ENCODE data around the gene AK3. TPM values are rescaled to one million over a fixed set of nuclear protein-coding genes. Genes with fewer than 3 reads are reported as not detected.

Gene AK3
- total and polyA plus RNA-seq, 9 of the 15 experiments (the other 6 are each of a cell fraction or from before 2014, with no cell fraction given) = 12.2 to 78.6 (median 41.8) TPM

GRCh38 chr9:4706021-4706420, 35.0 kb downstream of the AK3 start:
- no peak overlapping the region for H3K4me2 ChIP-seq (ENCODE audit: insufficient read depth, low read length)
- no peak overlapping the region for H3K9ac ChIP-seq (ENCODE audit: insufficient read depth in 1 of 2, low read depth in 2 of 2, low read length in 2 of 2)
- no peaks in the 10 kb centered on the region for H3K27me3 ChIP-seq (ENCODE audit: control insufficient read depth in 2 of 2, insufficient read depth in 2 of 2, low read length in 2 of 2)
- H3K9me3 ChIP-seq (replicated peaks; ENCODE audit: control insufficient read depth, insufficient read depth, low read depth, low read length) = no peaks in the 10 kb centered on the region
- H3K4me1 ChIP-seq (replicated peaks in 1 of 2; ENCODE audit: control insufficient read depth in 2 of 2, insufficient read depth in 2 of 2, low read length in 2 of 2) = no peaks in the 10 kb centered on the region
- TF ChIP-seq ZNF695 (CRISPR knock-in tag; IDR thresholded peaks at IDR 0.05) = no peak
- TF ChIP-seq POLR2A (conservative IDR thresholded peaks at IDR 0.05) = 0 out of 2 replicates have a peak, but pooled peaks have one; percentile 19
- no peak for TF ChIP-seq NR1H2 (CRISPR knock-in tag; IDR thresholded peaks at IDR 0.05)
- H3K4me3 ChIP-seq = no peak overlapping the region
- no peak for FAIRE-seq
- DNase-seq (ENCODE audit: extremely low read depth in 1 of 4, low spot score in 3 of 4) = no peak
- POLR2A ChIA-PET = no interaction called here
- intact Hi-C loops (cut with micrococcal nuclease) = no loop called here
- no peaks in the 10 kb centered on the region for H4K20me1 ChIP-seq (replicated peaks; ENCODE audit: control insufficient read depth, insufficient read depth, low read length)
- in situ Hi-C loops (cut with MboI) = no loop called here
- CTCF ChIA-PET (ENCODE audit: low intra/inter-chr PET ratio) = no interaction called here
- WGBS (ENCODE audit: insufficient coverage, low coverage, missing lambda C conversion rate) = 23% methylated on average over 2 of the region's 2 CpGs
- no TSS peak for BruUV-seq (replicated peaks)
- no peak overlapping the region for H2AFZ ChIP-seq (ENCODE audit: low read depth, low read length)
- H3K9me1 ChIP-seq (ENCODE audit: control insufficient read depth, insufficient read depth, low read length) = no peaks in the 10 kb centered on the region
- H3K79me2 ChIP-seq (ENCODE audit: control insufficient read depth, insufficient read depth, low read length) = no peaks in the 10 kb centered on the region
- peaks cover 74% of the 10 kb centered on the region for H3K36me3 ChIP-seq (ENCODE audit: control insufficient read depth, insufficient read depth, low read length)
- ATAC-seq = no peak
- H3K27ac ChIP-seq (ENCODE audit: extremely low read depth, low read depth, low read length) = no peak overlapping the region

DNA sequence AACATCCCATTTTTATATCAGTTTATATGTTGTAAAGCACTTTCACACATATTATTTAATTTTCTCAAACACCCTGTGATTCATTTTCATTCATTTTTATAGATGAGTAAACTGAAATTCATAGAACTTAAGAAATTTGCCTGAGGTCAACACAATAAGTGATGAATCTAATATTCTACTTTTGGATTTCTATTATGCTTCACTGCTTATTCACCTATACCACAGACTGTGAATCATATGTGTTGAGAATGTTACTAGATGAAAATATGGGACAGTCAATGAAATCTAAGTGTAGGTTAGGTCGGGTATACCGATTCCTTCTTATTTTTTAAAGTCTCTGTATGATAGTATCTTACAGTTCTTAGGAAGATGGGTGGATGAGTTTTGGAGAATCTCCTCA, 36.9 kb downstream of the AK3 start:
- Histone ChIP-seq H3K27me3 (ENCODE audit: control insufficient read depth in 2 of 2, insufficient read depth in 2 of 2, low read length in 2 of 2) (no peaks in the 10 kb centered on the region), H3K9me3 (replicated peaks; ENCODE audit: control insufficient read depth, insufficient read depth, low read depth, low read length) (no peaks in the 10 kb centered on the region), H2AFZ (ENCODE audit: low read depth, low read length) (no peak overlapping the region), H3K9me1 (ENCODE audit: control insufficient read depth, insufficient read depth, low read length) (no peaks in the 10 kb centered on the region), H3K79me2 (ENCODE audit: control insufficient read depth, insufficient read depth, low read length) (no peaks in the 10 kb centered on the region), H4K20me1 (replicated peaks; ENCODE audit: control insufficient read depth, insufficient read depth, low read length) (no peaks in the 10 kb centered on the region), H3K9ac (ENCODE audit: insufficient read depth in 1 of 2, low read depth in 2 of 2, low read length in 2 of 2) (no peak overlapping the region), H3K36me3 (ENCODE audit: control insufficient read depth, insufficient read depth, low read length) (peaks cover 70% of the 10 kb centered on the region), H3K4me1 (replicated peaks in 1 of 2; ENCODE audit: control insufficient read depth in 2 of 2, insufficient read depth in 2 of 2, low read length in 2 of 2) (peaks cover 4% of the 10 kb centered on the region in 2 experiments; a peak in 1 of 5 replicates), H3K4me2 (ENCODE audit: insufficient read depth, low read length) (no peak overlapping the region), H3K4me3 (no peak overlapping the region), H3K27ac (ENCODE audit: extremely low read depth, low read depth, low read length) (no peak overlapping the region)
- ChIA-PET POLR2A (interaction anchor here (1.2 kb wide), 1 partner anchor 8 kb away, joined by 3 read pairs; no protein-coding TSS in a partner anchor), CTCF (ENCODE audit: low intra/inter-chr PET ratio) (no interaction called here)
- 78% methylated on average over 2 of the region's 2 CpGs for WGBS (ENCODE audit: insufficient coverage, low coverage, missing lambda C conversion rate)
- TF ChIP-seq SRSF9 (IDR thresholded peaks at IDR 0.05; ENCODE audit: borderline replicate concordance, low read depth, low read length) = no peak
- no peak for TF ChIP-seq ZC3H11A (IDR thresholded peaks at IDR 0.05; ENCODE audit: low read depth, low read length)
- no peak for TF ChIP-seq RBM15 (IDR thresholded peaks at IDR 0.05; ENCODE audit: insufficient read depth, low read length)
- no peak for TF ChIP-seq ZEB2 (IDR thresholded peaks at IDR 0.05)
- TF ChIP-seq, protein P1, sequence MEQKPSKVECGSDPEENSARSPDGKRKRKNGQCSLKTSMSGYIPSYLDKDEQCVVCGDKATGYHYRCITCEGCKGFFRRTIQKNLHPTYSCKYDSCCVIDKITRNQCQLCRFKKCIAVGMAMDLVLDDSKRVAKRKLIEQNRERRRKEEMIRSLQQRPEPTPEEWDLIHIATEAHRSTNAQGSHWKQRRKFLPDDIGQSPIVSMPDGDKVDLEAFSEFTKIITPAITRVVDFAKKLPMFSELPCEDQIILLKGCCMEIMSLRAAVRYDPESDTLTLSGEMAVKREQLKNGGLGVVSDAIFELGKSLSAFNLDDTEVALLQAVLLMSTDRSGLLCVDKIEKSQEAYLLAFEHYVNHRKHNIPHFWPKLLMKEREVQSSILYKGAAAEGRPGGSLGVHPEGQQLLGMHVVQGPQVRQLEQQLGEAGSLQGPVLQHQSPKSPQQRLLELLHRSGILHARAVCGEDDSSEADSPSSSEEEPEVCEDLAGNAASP (IDR thresholded peaks at IDR 0.05) = no peak
- TF ChIP-seq ZBED1 (IDR thresholded peaks at IDR 0.05) = no peak
- ATAC-seq = no peak
- intact Hi-C loops (cut with micrococcal nuclease) (no loop called here), in situ Hi-C loops (cut with MboI) (no loop called here)
- DNase-seq (ENCODE audit: extremely low read depth in 1 of 4, low spot score in 3 of 4) = no peak
- FAIRE-seq = no peak
- no TSS peak for BruUV-seq (replicated peaks)

All from K562 (cell line).